IMR-90 (cell line): ENCODE data around the gene MRPL10. TPM values are rescaled to one million over a fixed set of nuclear protein-coding genes. Genes with fewer than 3 reads are reported as not detected.

Experiments
- ATAC-seq: fragments of 200-7000 bp; cut with Tn5 transposase; 2 replicates; pipeline ENCODE4 v1.9.1; 2020; ENCODE audit warnings: low read depth, mild to moderate bottlenecking, moderate library complexity
- BruUV-seq: library from RNA; stranded (reverse); fragments of 400-500 nt; replicated peaks from 2 replicates; lab custom pipeline; 2021; lab: Mats Ljungman, UMichigan
- CTCF ChIA-PET: fragments of 300-600 bp; formaldehyde crosslinking; extraction: SDS; loops from one replicate; lab custom pipeline; 2021; ENCODE audit warnings: antibody characterized with exemption; lab: Yijun Ruan, JAX
- POLR2A ChIA-PET: fragments of 300-600 bp; sonication (Branson Sonifier 250); formaldehyde crosslinking; loops from one replicate; lab custom pipeline; 2022; ENCODE audit warnings: antibody characterized with exemption; ENCODE audit not compliant: unreplicated experiment; lab: Charles Lee
- DNase-seq: peaks from one replicate; pipeline ENCODE4 v3.0.0; 2013
- H2AFZ ChIP-seq: replicated peaks from 2 replicates; pipeline ENCODE3; 2013; ENCODE audit warnings: low read length, mild to moderate bottlenecking; ENCODE audit not compliant: poor library complexity
- H2AK5ac ChIP-seq: 2 replicates; pipeline ENCODE4 v1.6.1; 2013; ENCODE audit warnings: low read depth, low read length, inconsistent platforms
- H2AK9ac ChIP-seq: replicated peaks from 2 replicates; pipeline ENCODE3; 2013; ENCODE audit warnings: mild to moderate bottlenecking, low read depth, low read length, moderate library complexity; ENCODE audit not compliant: poor library complexity
- H2BK120ac ChIP-seq: 2 replicates; pipeline ENCODE4 v1.6.1; 2013; ENCODE audit warnings: low read depth, low read length, inconsistent platforms
- H2BK15ac ChIP-seq: 3 replicates; pipeline ENCODE4 v1.6.1; 2013; ENCODE audit warnings: low read depth, low read length, inconsistent platforms
- H2BK20ac ChIP-seq: 2 replicates; pipeline ENCODE4 v1.6.1; 2013; ENCODE audit warnings: low read depth, mild to moderate bottlenecking, inconsistent platforms, low read length, moderate library complexity
- H2BK5ac ChIP-seq: 2 replicates; pipeline ENCODE4 v1.6.1; 2013; ENCODE audit warnings: mild to moderate bottlenecking, low read depth, low read length, inconsistent platforms; ENCODE audit not compliant: poor library complexity, severe bottlenecking
- H3K14ac ChIP-seq: replicated peaks from 2 replicates; pipeline ENCODE4 v1.6.1; 2013; ENCODE audit warnings: low read depth, low read length, inconsistent platforms
- H3K18ac ChIP-seq: 2 replicates; pipeline ENCODE4 v1.6.1; 2013; ENCODE audit warnings: low read depth, low read length, control low read depth
- H3K23ac ChIP-seq: 2 replicates; pipeline ENCODE4 v1.6.1; 2013; ENCODE audit warnings: low read depth, low read length, inconsistent platforms
- H3K27ac ChIP-seq: 2 replicates; pipeline ENCODE4 v1.5.1; 2013; ENCODE audit warnings: mild to moderate bottlenecking, control low read depth, low read length; ENCODE audit not compliant: insufficient read depth
- H3K27me3 ChIP-seq: 2 replicates; pipeline ENCODE4 v1.6.1; 2013; ENCODE audit warnings: low read length; ENCODE audit not compliant: control insufficient read depth, insufficient read depth
- H3K36me3 ChIP-seq: 2 replicates; pipeline ENCODE4 v1.6.1; 2013; ENCODE audit warnings: low read length, mixed read lengths; ENCODE audit not compliant: control insufficient read depth, insufficient read depth
- H3K4ac ChIP-seq: 2 replicates; pipeline ENCODE4 v1.6.1; 2013; ENCODE audit warnings: low read depth, low read length, inconsistent platforms
- H3K4me1 ChIP-seq: 2 replicates; pipeline ENCODE4 v1.6.1; 2013; ENCODE audit warnings: low read length, mixed read lengths; ENCODE audit not compliant: control insufficient read depth, insufficient read depth
- H3K4me2 ChIP-seq: 2 replicates; pipeline ENCODE4 v1.6.1; 2013; ENCODE audit warnings: low read depth, mild to moderate bottlenecking, control low read depth, low read length, moderate library complexity
- H3K4me3 ChIP-seq: 2 replicates; pipeline ENCODE4 v1.5.1; 2013; ENCODE audit warnings: low read depth, mild to moderate bottlenecking, control low read depth, low read length, moderate library complexity; ENCODE audit not compliant: insufficient read depth
- H3K56ac ChIP-seq: 2 replicates; pipeline ENCODE4 v1.6.1; 2013; ENCODE audit warnings: low read length, inconsistent platforms; ENCODE audit not compliant: insufficient read depth; ENCODE audit errors: extremely low read depth
- H3K79me1 ChIP-seq, 2 experiments: 2 replicates each; pipeline ENCODE4 v1.6.1; 2013; ENCODE audit warnings: low read length in 2 of 2, inconsistent platforms in 1 of 2, low read depth in 1 of 2
- H3K9ac ChIP-seq: 2 replicates; pipeline ENCODE4 v1.6.1; 2013; ENCODE audit warnings: low read depth, low read length, control low read depth
- H3K9me1 ChIP-seq: 2 replicates; pipeline ENCODE4 v1.6.1; 2013; ENCODE audit warnings: low read length, inconsistent platforms; ENCODE audit not compliant: insufficient read depth
- H3K9me3 ChIP-seq: 2 replicates; pipeline ENCODE4 v1.6.1; 2013; ENCODE audit warnings: low read length; ENCODE audit not compliant: control insufficient read depth, insufficient read depth
- H4K20me1 ChIP-seq: 2 replicates; pipeline ENCODE4 v1.6.1; 2013; ENCODE audit warnings: low read length, inconsistent platforms; ENCODE audit not compliant: insufficient read depth
- H4K5ac ChIP-seq: 2 replicates; pipeline ENCODE4 v1.6.1; 2013; ENCODE audit warnings: mild to moderate bottlenecking, low read depth, low read length, control low read depth
- H4K8ac ChIP-seq, 2 experiments: 2 replicates each; pipeline ENCODE4 v1.6.1; 2013; ENCODE audit warnings: low read depth in 2 of 2, low read length in 2 of 2, control low read depth in 1 of 2, inconsistent platforms in 1 of 2
- H4K91ac ChIP-seq: 2 replicates; pipeline ENCODE4 v1.6.1; 2013; ENCODE audit warnings: low read depth, low read length, inconsistent platforms; ENCODE audit not compliant: insufficient read depth
- BHLHE40 ChIP-seq: fragments of 150-350 bp; IDR thresholded peaks from 2 replicates; pipeline ENCODE4 v1.6.1; 2016; ENCODE audit warnings: mild to moderate bottlenecking, low read depth, low read length
- CEBPB ChIP-seq: IDR thresholded peaks from 2 replicates; pipeline ENCODE4 v1.6.1; 2012; ENCODE audit warnings: low read depth, low read length, improper control_type of control experiment
- CHD1 ChIP-seq: IDR thresholded peaks from 2 replicates; pipeline ENCODE4 v1.6.1; 2012; ENCODE audit warnings: low read depth, low read length, improper control_type of control experiment
- CTCF ChIP-seq: conservative IDR thresholded peaks from 2 replicates; pipeline ENCODE4 v1.5.1; 2012; ENCODE audit warnings: mild to moderate bottlenecking, low read depth, low read length, improper control_type of control experiment
- FOS ChIP-seq: fragments of 150-350 bp; IDR thresholded peaks from 2 replicates; pipeline ENCODE4 v1.6.1; 2016; ENCODE audit warnings: low read depth, low read length
- MAFK ChIP-seq: IDR thresholded peaks from 2 replicates; pipeline ENCODE4 v1.6.1; 2012; ENCODE audit warnings: low read depth, low read length, improper control_type of control experiment
- MAZ ChIP-seq: IDR thresholded peaks from 2 replicates; pipeline ENCODE4 v1.6.1; 2012; ENCODE audit warnings: low read depth, mild to moderate bottlenecking, low read length, improper control_type of control experiment, moderate library complexity, borderline replicate concordance
- NFE2L2 ChIP-seq: fragments of 150-350 bp; IDR thresholded peaks from 2 replicates; pipeline ENCODE4 v1.6.1; 2016; ENCODE audit warnings: low read depth, mild to moderate bottlenecking, low read length
- POLR2A ChIP-seq: IDR thresholded peaks from 2 replicates; pipeline ENCODE4 v1.6.1; 2012; ENCODE audit warnings: mild to moderate bottlenecking, low read depth, low read length
- RAD21 ChIP-seq: IDR thresholded peaks from 2 replicates; pipeline ENCODE4 v1.6.1; 2012; ENCODE audit warnings: low read length, improper control_type of control experiment
- RCOR1 ChIP-seq: IDR thresholded peaks from 2 replicates; pipeline ENCODE4 v1.6.1; 2012; ENCODE audit warnings: mild to moderate bottlenecking, low read length, improper control_type of control experiment; ENCODE audit not compliant: insufficient replicate concordance
- RFX5 ChIP-seq: IDR thresholded peaks from 2 replicates; pipeline ENCODE4 v1.8.0; 2012; ENCODE audit warnings: low read depth, mild to moderate bottlenecking, low read length, moderate library complexity
- SMC3 ChIP-seq: fragments of 150-350 bp; IDR thresholded peaks from 2 replicates; pipeline ENCODE4 v1.6.1; 2016; ENCODE audit warnings: low read depth, mild to moderate bottlenecking, antibody characterized with exemption, low read length, moderate library complexity
- USF2 ChIP-seq: fragments of 150-350 bp; IDR thresholded peaks from 2 replicates; pipeline ENCODE4 v1.6.1; 2017; ENCODE audit warnings: mild to moderate bottlenecking, antibody characterized with exemption, low read length, low read depth
- WGBS, 2 experiments: methylation state at CpG; one replicate each; pipeline versions ENCODE4 v1.1.5 to v1.1.7; 2013; ENCODE audit warnings: missing lambda C conversion rate in 2 of 2; ENCODE audit not compliant: insufficient read length in 1 of 2; ENCODE audit errors: extremely low coverage in 2 of 2; 5-methylcytosine and 5-hydroxymethylcytosine counted together
- dilution Hi-C: fragments of 300-500 bp; cut with HindIII; formaldehyde crosslinking; loops from one replicate; pipeline ENCODE4 v1.14.3; 2018; ENCODE audit warnings: low sequenced_read_pairs; ENCODE audit not compliant: unreplicated experiment
- in situ Hi-C: fragments of 300-500 bp; cut with MboI; formaldehyde crosslinking; loops from 3 replicates; pipeline ENCODE4 v1.14.3; 2019; ENCODE audit warnings: low sequenced_read_pairs, inconsistent platforms, mixed read lengths
- intact Hi-C: fragments of 100-400 bp; cut with micrococcal nuclease; formaldehyde crosslinking; loops from 2 replicates; pipeline ENCODE4 v1.10.0; 2022
- polyA plus RNA-seq, 3 experiments: library from polyadenylated mRNA; depleted of rRNA; stranded (reverse); fragments of >200 nt; gene quantifications; 2 replicates each; pipeline ENCODE4 v1.2.3, GENCODE V29; 2012; ENCODE audit warnings: low replicate concordance in 1 of 3
- total RNA-seq: library from RNA; depleted of rRNA; stranded (reverse); fragments of >200 nt; gene quantifications from 2 replicates; pipeline ENCODE4 v1.2.3, GENCODE V29; 2012

MRPL10 gene
- total and polyA plus RNA-seq, 2 of the 4 experiments (the other 2 are of a cell fraction): 32.3 to 61.8 TPM

- in situ Hi-C loops: no loop called here
- Histone ChIP-seq H4K20me1 (no peaks in the 10 kb centered on the region), H2BK15ac (no peak overlapping the region), H3K4me1 (peaks cover 11% of the 10 kb centered on the region), H3K4me3 (no peak overlapping the region), H3K4ac (no peak overlapping the region), H3K23ac (no peak overlapping the region), H3K27ac (no peak overlapping the region), H3K36me3 (peaks cover 8% of the 10 kb centered on the region), H3K79me1 (peaks cover 8 to 22% of the 10 kb centered on the region in 2 experiments; a peak in 3 of 4 replicates), H2BK20ac (no peak overlapping the region), H4K91ac (no peak overlapping the region), H2BK5ac (no peak overlapping the region), H2AFZ (no peak overlapping the region), H3K9me3 (no peaks in the 10 kb centered on the region), H3K14ac (no peak overlapping the region), H3K4me2 (no peak overlapping the region), H3K56ac (no peak overlapping the region), H3K9ac (no peak overlapping the region), H2BK120ac (no peak overlapping the region), H4K5ac (no peak overlapping the region), H3K27me3 (no peaks in the 10 kb centered on the region), H4K8ac (no peak overlapping the region), H2AK5ac (no peak overlapping the region), H3K18ac (no peak overlapping the region), H2AK9ac (no peak overlapping the region), H3K9me1 (peaks cover 8% of the 10 kb centered on the region)
- TF ChIP-seq NFE2L2: no peak
- TF ChIP-seq MAZ: no peak
- no peak for TF ChIP-seq CTCF
- no peak for TF ChIP-seq MAFK
- TF ChIP-seq BHLHE40: no peak
- no peak for TF ChIP-seq CEBPB
- no peak for TF ChIP-seq RAD21
- no peak for TF ChIP-seq CHD1
- no peak for TF ChIP-seq RFX5
- no peak for TF ChIP-seq SMC3
- no peak for TF ChIP-seq USF2
- no peak for TF ChIP-seq FOS
- TF ChIP-seq RCOR1: no peak
- TF ChIP-seq POLR2A: no peak
- intact Hi-C loops: no loop called here
- no TSS peak for BruUV-seq
- DNase-seq (no peak), ATAC-seq (no peak)
- dilution Hi-C loops: no loop called here
- POLR2A ChIA-PET: no interaction called here
- CTCF ChIA-PET: interaction anchor here (0.8 kb wide), 1 partner anchor 59 kb away, joined by 3 read pairs; no protein-coding TSS in a partner anchor
- 100% methylated on average over 1 of the region's 6 CpGs; no CpG with 5 or more reads in 1 of the 2 experiments for WGBS, 2 experiments
Measured at GRCh38 chr17:47836601-47837000, 5.3 kb upstream of the MRPL10 start.
